ENCODE measurements around the gene SLC29A4.

The SLC29A4 gene

GRCh38 chr7:5352440-5353010 lies 69.8 kb downstream of the SLC29A4 start:
- no peak for TF ChIP-seq CTCF (IDR thresholded peaks at IDR 0.05; ENCODE audit: low read depth, low read length, missing control alignments)
- DNase-seq (ENCODE audit: low read depth), result no peak
- in situ Hi-C loops (cut with HindIII; ENCODE audit: low sequenced_read_pairs), result no loop called here
- no peak overlapping the region for H3K4me3 ChIP-seq (ENCODE audit: low read depth, low read length)

GRCh38 chr7:5354460-5355232 lies 71.9 kb downstream of the SLC29A4 start:
- no peak for TF ChIP-seq CTCF (IDR thresholded peaks at IDR 0.05; ENCODE audit: low read depth, low read length, missing control alignments)
- no peak overlapping the region for H3K4me3 ChIP-seq (ENCODE audit: low read depth, low read length)
- no peak for DNase-seq (ENCODE audit: low read depth)
- in situ Hi-C loops (cut with HindIII; ENCODE audit: low sequenced_read_pairs), result no loop called here
